SKM-1 treated with dmso at 0.1 percent for 144 hours (cell line): ENCODE data around the gene PRKCH.

Experiments used
- DNase-seq: peaks from one replicate; lab custom pipeline; 2025; ENCODE audit not compliant: unreplicated experiment; lab: John Stamatoyannopoulos, UW

PRKCH gene

DNA sequence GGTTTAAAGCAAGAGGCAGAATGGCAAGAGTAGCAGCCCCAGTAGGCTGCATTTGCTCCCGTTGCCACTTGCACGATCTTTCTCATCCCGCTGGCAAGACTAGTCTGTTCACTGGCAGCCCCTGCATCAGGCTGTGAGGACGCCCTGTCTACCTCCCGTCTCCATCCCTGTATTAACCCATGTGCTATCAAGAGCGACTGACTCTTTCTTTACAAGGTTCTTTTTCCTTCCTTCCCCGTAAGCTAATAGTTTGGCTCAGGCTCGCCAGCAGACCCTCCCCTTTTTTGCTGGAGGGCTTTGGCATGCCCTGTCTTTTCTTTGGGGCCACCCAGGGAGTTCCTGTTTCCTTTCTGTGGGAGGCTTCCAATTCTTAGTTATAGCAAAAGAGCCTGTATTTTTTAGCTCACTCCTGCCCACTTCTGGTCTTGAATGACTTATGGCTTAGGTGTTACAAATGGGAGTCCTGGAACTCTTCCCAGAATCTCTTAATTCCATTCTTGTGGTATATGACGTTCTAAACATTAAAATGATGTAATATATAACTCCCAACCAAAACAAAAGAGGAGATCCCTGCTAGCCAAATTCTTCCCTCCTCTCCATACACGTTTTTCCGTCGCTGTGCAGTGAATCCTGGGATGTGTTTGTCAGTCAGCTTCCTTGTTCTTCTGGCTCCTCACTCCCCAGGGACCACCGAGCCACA lies 149.0 kb downstream of the PRKCH start:
- DNase-seq: no peak

DNA sequence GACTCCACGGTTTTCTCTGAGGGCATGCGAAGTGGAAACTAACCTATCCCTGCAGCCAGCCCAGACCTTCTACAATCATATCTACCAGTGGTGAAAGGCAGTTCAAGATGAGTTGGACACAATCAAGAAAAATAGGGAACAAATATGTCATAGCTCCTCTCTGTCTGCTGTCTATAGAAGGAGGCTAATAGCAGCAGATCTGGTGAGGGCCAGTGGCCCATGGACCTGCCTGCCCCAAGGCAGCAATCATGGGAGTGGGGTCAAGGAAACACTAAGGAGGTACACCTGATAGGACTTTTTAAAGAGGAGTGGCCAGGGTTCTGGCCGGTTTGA lies 149.5 kb downstream of the PRKCH start:
- no peak for DNase-seq

DNA sequence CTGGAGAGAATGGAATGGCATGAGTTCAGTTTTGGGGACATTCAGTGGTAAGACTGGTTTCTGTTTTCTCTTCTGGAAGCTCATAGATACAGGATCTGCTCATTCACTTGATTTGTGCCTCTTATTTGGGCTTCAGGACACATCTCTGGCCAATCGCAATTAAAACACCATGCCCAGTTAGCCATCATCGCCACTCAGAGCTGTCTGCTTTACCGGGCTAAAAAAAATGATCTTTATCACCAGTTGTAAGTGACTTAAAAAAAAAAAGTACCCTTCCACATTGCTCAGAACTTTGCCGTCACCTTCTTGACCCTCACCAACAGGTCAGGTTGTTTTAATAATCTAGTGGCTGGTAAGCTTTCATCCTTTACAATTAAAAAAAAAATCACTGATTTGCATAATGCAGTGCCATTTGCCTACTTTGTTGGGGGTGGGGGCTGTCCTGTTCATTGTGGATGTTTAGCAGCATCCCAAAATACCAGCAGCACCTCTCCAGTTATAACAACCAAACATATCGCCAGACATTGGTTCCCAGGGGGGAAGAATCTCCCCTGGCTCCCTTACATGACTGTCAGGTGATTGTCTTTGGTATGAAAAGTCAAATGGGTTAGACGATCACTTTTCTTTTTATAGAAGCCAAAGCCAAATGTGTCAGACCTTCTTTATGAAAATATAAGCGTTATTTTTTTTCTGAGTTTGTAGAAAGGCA lies 150.1 kb downstream of the PRKCH start:
- DNase-seq: no peak

DNA sequence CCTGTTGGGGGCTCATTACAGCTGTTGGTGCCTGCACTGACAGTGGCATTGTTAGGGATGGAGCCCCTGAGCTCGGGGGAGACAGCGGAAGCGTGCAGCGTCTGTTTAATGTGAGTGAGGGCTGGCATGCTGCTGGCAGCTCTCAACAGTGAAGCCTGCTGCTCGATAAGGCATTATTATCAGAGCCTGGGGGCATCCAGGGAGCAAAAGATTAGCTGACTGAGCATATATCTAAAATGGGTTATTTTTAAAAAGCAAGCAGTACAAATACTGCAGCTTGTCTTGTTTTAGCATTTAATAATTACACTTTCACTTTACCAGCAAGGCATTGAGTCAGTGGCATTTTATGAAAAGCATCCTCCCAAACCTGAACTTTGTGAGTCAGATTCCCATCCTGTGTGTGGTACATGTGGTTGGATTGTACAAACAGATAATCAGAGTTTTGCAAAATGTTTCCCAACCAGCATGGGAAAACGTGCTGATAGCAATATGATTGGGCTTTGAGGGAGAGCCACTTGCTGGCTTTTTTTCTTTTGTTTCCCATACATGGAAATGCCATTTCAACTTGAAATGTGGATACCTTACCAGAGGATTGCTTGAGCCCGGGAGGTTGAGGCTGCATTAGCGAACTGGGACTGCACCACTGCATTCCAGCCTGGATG lies 150.8 kb downstream of the PRKCH start:
- peak; percentile 8 for DNase-seq

DNA sequence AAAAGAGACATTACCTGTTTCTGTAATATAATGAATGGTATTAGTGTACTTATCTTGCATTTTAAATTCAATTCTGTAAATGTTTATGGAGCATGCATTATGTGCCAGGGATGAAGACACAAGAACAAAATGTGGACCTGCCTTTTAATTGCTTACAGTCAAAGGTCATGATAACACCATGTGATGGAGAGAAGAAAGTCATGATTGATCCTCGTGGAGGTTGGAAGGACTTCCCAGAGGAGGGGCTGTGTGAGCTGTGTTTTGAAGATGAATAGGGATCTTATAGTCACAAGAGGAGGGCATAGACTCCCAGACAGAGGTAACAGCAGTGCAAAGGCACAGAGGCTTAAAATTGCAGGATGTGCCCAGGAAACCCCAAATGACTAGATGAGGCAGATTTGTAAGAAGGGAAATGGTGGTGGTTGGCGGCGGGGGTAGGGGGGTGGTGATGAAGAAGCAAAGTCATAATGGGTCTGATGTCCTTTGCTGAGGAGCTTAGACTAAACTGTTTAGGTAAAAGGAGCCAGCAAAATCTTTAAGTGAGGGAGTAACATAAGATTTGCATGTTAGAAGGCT lies 151.5 kb downstream of the PRKCH start:
- no peak for DNase-seq

DNA sequence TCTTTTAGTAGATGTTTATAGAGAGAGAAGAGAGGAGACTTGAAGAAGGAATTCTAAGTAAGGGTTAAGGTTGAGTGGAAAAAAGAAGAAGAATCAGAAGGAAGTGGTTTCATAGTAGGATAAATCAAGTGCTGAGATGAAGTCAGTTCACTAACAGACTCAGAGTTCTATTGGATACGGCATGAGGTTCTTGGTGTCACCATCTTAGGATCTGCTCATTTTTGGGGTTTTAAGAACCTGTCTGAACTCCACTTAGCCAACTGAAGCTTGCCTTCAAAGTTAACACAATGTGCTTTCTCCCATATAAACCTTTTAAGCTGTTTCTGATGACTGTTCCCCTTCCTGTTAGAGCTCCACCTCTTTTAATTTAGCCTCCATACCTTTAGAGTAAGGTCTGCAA lies 152.6 kb downstream of the PRKCH start:
- peak; percentile 17 for DNase-seq

DNA sequence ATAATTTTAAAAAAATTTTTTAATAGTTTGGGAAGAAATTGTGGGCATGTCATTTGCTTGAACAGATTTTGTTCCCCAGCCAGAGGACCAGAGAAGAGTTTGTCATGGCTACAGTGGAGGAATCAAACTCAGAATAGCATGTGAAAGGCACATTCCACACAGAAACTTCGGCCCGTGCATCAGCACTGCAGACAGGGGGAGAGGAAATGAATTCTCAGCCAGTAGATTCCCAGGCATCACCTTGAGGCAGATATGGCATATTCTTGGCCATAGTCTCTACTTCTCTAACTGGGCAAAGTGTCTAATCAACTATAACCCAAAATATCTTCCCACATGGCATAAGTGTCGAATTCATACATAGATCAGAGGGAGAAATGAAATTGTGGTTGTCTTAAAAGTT lies 153.3 kb downstream of the PRKCH start:
- no peak for DNase-seq

DNA sequence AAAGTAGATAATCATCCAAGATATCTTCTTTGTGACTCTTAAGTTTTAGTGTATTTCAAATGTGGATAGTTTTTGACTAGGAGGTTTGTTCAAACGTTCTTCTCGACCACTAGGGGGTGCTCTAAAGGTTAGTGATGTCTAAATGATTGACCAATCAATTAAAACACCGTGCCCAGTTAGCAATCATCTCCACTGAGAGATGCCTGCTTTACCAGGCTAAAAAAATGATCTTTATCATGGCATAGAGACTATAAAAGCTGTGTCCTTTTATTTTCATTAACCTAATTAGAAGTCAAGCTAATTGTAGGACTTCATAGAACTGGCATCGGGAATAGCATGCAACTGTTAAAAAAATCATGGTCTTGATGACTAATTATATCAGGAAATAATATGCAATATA lies 153.9 kb downstream of the PRKCH start:
- peak; percentile 23 for DNase-seq

DNA sequence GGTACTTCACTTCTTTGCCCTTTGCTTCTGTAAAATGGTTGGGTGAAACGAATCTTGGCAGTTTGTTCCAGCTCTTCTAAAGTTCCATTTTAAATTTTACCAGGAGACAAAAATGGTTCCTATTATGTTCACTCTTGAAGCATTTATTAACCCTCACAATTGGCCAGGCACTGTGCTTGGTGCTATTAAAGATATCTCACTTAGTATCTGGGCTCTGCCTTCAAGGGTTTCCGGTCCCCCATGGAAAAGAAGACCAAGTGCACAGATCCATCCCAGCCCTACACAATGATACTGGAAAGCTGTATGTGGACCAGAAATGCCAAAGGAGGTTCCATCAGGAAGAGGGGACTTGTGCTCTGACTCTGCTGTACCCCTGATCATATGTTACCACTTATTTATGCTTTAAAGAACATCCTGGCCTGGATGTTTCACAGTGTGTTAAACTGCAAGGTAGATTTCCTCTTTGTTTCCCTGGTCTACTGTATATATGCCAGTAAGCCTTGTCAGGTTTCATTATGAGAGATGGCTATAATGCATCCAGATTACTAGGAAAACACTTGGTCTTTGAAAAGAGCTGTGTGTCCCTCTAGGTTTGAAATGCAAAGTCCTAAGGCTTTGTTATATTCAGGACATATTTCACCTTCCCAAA lies 154.8 kb downstream of the PRKCH start:
- no peak for DNase-seq

DNA sequence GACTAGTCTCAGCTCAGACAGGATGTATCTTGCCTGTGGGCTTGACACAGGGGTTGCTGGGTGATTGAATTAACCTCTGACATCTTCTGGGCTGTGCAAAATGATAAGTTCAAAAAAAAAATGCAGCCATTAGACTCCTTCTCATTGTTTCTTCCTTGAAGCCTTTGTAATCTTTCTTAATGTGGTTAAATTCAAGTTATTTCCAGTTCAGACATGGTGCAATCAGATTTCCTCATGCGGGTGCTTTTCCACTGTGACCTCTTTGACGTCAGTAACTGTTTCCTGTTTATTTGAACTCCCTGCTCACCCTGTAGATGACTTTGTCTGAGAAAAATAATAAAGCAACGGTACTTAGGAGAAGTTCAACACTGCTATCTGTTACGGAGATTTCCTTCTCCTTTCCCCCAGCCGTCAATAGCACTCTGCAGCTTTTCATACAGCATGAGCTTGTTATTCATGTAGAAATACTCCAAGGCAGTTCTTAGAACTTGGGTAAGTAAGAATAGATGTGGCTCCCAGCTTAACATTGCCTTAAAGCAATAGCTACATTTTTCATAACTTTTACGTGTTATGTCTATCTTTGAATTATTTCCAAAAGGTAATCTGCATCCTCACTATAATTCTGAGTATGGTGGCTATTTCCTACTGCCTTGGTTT lies 155.5 kb downstream of the PRKCH start:
- peak; percentile 89 for DNase-seq

DNA sequence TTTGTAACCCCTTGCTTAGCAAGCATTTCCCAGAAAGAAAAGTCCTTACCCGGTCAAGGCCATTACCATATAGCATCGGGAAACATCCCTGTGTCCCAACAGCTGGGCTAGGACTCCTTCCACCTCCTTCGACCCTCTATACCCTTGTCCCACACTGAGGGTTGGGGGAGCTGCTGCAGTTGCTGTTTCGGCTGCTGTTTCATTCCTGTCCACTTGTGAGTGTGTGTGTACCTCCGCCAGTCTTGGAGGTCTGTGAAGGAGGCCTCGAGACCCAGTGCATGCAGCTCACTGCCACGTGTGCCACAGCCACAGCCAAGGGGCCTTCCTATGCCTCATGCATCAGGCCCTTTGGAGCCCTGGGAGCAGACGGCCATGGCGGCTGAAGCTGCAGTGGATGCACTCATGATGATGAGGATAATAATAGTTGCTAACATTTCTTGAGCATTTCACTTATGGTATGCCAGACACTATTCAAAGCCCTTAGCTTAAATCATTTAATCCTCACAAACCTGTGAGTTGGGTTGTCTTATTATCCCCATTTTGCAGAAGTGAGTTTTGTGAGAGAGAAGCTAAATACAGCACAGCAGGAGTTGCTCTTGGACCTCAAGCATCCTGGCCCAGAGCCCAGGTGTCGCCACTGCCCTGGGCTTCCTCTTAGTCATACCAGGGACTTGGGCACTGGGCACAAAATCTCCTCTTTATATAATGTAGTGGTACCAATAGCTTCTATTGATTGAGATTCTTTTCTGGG lies 156.5 kb downstream of the PRKCH start:
- no peak for DNase-seq

DNA sequence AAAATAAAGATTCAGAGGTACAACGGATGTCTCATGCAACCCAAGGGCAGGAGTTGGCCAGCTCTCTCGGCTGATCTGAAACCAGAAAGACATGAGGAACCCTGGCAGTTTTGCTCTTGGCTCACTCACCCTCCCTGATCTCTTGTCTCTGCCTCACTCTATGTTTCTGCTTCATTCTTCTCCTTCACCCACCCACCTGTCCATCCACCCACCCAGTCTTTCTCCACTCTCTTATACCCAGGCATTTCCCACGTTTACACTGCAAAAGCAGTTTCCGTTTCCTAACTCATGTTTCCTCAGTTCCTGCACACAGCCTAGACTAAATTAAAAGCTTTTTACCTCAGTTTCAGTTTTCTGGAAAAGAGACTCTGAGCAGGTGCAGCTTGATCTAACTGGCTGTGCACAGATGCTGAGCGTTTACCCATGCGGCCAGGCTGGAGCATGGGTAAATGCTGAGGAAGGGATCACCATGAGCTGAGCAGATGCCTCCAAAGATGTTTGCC lies 157.6 kb downstream of the PRKCH start:
- no peak for DNase-seq

DNA sequence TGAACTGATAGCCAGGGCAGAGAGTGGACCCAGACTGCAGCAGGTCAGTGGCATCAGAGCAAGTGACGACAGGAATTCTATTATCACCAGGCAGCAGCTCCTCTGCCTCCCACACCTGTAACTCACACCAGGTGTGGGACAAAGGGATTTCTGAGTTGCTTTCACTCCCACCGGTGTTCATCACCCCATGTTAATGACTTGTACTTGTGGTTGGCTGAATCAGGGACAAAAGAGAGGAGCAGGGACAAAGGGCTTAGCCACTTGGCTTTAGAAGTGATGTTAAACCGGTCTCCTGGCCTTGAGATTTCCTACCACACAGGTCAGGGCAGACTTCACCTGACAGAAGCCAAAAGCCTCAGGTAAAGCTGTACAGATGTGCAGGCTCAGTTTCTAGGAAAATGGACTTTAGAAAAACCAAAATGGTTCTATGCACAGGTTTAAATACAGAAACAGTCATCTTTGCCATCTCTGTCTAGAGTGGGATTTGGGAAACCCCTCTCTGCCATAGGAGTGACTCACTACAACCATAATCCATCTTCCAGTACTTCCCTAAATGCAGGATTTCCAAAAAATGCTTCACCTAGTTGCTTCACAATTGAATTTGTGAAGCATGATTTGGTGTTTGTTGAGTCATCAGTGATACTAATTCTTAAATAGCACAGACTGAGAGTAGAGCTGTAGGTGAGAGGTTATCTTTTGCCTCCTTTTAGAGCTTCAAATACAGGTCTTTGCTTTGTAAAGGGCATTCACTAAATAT lies 158.5 kb downstream of the PRKCH start:
- DNase-seq: peak; percentile 5

DNA sequence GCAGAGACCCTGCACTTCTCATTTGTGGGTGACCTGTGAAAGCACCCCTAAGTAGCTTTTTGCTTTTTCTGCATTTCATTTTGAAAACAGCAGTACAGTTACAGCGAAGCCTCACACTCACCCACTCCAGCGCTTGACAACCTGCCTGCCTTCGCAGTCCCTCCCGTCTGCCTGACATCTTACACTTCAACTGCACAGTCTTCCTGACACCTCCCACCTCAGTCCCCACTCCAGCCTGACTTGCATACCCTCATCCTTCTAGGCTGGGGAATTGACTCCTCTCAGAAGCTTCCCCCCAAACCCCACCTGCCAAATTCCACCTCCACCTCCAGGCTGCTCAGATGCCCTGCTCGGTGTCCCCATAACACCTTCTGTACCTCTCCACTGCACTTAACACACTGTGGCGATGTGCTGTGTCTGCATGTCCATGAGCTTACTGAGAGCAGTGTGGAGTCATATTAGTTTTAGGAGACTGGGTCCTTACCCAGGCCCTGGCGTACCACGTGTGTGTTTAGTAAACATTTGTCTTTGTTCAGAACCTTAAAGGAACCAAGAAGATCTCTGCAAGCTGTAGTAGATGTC lies 159.4 kb downstream of the PRKCH start:
- no peak for DNase-seq

DNA sequence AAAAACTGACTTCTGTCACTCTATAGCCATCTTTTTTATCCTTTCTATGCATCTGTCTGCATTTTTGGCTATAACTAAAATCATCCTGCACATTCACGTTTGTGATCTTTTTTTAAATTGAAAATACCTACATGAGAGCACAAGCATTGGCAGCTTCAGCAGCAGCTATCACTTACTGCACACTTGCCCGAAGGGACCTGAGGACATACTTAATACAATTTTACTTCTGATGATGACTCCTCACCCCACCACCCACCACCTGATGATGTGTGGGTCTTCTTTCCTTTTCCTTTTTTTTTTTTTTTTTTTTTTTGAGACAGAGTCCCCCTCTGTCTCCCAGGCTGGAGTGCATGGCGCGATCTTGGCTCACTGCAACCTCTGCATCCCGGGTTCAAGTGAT lies 160.3 kb downstream of the PRKCH start:
- no peak for DNase-seq

DNA sequence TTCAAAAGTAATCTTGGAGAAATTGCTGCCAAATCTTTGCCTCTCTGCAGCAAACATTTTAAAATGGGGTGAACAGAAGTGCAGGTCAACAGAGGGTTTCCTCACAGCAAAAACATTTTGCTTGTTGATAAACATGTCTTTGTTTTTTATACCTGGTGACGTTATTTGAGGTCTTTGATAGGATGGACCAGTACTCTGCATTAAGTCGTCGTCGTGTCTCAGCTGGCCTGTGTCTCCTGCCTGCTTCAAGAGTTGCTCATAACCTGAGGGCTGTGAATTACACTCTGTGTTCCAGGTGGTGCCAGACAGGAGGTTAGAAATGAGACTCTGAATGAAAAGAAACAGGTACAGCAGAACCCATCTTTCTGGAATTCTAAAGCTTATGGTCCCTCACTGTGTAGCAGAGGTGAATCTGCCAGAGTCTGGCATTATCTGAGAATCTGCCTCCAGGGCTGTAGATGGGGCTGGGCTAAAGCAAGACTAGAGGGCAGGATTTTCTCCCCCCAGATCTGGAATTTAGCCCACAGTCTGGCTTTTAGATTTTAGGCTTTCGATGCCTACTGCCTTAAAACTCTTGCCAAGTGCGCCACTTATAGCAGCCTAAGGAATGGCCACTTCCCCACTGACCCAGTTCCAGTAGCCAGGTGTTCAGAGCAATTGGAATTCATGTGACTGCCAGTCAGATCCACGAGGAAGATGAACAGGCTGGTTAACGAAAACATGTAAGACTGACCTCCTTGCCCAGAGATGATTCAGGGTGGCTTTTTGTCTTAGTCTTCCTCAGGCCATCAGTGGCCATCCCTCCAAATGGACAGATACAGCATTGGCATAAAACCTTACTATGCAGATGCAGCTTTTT lies 161.2 kb downstream of the PRKCH start:
- no peak for DNase-seq

DNA sequence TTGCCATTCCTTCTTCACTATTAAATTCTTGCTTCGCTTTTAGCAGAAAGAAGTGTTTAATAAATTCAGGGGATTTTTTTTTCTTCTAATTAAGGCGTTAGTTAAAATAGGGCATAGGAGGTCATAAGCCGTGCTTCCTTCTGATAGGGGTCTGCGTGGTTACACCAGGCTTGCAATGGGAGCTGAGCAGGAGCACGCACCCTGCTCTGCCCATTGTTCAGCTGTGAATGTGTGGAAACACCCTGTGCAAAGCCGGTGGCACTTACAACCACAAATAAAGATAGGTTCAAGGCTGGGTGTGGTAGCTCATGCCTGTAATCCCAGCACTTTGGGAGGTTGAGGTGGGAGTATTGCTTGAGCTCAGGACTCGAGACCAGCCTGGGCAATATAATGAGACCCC lies 162.1 kb downstream of the PRKCH start:
- no peak for DNase-seq

DNA sequence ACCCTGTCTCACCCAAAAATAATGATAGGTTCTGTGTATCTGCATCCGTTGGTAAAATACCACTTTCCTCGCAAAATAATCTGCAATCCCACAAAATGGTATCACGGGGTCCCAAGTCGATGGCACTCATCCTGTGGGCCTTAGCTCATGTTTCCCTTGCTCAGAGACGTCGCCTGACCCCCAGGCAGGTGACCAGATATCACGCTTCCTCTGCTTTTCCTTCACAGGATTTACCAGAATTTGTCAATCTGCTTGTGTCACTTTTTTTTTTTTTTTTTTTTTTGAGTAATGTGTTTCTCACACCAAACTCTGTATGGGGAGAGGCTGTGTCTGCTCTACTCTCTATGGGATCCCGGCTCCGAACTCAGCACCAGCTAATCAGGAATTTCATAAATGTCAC lies 162.7 kb downstream of the PRKCH start:
- no peak for DNase-seq
